ENCODE data around the gene ZCWPW1.

ZCWPW1 gene

DNA sequence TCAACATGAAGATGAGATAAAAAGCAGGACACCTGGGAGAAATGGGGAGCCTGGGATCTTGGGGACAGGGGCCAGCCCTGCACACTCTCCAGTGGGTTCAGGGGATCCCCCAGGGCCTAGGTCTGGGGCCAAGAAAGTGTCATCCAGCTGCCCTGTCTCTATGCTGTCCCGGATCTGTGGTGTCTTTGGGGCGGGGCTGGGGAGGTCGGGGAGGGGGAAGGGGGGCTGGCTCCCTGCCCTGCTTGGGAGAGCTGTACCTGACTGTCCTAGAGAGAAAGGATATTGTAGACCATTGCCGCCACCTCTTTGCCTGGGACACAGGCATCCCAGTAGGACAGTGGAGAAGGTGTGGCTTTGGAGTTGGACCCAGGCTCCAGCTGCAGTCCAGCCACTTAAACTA is 42.5 kb upstream of the ZCWPW1 start:
- H3K4me1 ChIP-seq (ENCODE audit: low read length) = peaks cover 15% of the 10 kb centered on the region
- H3K9ac ChIP-seq (ENCODE audit: low read length) = no peak overlapping the region
- H3K4me2 ChIP-seq (ENCODE audit: low read length) = no peak overlapping the region
- H4K20me1 ChIP-seq (ENCODE audit: insufficient read depth, low read length) = peaks cover 24% of the 10 kb centered on the region
- H3K27me3 ChIP-seq (ENCODE audit: low read depth, low read length) = no peaks in the 10 kb centered on the region
- H3K36me3 ChIP-seq (replicated peaks; ENCODE audit: low read depth, low read length) = peaks cover 19% of the 10 kb centered on the region
- H2AFZ ChIP-seq (ENCODE audit: low read depth, low read length) = no peak overlapping the region
- no peaks in the 10 kb centered on the region for H3K79me2 ChIP-seq (ENCODE audit: low read length)
- H3K9me3 ChIP-seq (ENCODE audit: insufficient read depth, low read length) = no peaks in the 10 kb centered on the region
- no peak overlapping the region for H3K27ac ChIP-seq (ENCODE audit: low read length)
- no peak overlapping the region for H3K4me3 ChIP-seq (ENCODE audit: low read length)
- TF ChIP-seq, protein P1, sequence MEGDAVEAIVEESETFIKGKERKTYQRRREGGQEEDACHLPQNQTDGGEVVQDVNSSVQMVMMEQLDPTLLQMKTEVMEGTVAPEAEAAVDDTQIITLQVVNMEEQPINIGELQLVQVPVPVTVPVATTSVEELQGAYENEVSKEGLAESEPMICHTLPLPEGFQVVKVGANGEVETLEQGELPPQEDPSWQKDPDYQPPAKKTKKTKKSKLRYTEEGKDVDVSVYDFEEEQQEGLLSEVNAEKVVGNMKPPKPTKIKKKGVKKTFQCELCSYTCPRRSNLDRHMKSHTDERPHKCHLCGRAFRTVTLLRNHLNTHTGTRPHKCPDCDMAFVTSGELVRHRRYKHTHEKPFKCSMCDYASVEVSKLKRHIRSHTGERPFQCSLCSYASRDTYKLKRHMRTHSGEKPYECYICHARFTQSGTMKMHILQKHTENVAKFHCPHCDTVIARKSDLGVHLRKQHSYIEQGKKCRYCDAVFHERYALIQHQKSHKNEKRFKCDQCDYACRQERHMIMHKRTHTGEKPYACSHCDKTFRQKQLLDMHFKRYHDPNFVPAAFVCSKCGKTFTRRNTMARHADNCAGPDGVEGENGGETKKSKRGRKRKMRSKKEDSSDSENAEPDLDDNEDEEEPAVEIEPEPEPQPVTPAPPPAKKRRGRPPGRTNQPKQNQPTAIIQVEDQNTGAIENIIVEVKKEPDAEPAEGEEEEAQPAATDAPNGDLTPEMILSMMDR (IDR thresholded peaks at IDR 0.05; ENCODE audit: low read depth, low read length) = no peak
- TF ChIP-seq EZH2phosphoT487 (IDR thresholded peaks at IDR 0.05; ENCODE audit: low read depth) = no peak

DNA sequence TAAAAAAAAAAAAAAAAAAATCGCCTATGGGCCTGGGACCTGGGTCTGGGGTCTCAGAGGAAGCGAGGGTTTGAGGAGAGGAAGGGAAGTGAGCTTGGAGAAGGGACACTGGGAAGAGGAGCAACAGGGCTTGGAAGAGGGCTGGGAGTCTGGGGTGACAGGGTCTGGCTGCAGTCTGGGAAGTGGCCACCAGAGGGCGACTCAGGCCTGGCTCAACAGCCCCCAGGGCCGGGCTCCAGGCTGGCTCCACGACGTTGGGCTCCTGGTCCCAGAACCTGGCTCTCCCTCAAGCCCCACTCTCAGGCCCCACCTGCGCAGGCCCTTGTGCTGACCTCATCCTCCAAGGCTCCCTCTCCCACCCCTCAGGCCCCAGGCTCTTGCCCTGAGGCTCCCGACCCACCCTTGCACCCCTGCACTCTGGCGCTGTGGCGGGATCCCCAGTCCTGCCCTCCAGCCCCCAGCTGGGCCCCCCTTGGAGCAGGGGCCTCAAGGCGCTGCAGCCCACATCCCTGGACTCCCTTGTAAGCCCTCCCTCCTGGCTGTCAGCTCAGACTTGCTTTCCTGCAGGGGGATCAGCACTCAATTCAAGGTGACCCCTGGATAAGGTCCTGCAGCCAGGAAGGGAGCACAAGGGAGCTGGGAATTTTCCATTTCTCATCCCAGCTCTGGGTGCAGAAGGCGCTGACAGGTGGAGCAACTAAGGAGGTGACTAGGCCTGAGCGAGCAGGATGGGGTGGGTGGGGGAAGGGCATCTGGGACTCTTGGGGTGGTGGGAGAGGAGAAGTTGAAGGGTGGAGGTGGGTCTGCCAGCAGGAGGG is 40.9 kb upstream of the ZCWPW1 start:
- no peaks in the 10 kb centered on the region for H3K9me3 ChIP-seq (ENCODE audit: insufficient read depth, low read length)
- no peak overlapping the region for H3K27ac ChIP-seq (ENCODE audit: low read length)
- H3K4me3 ChIP-seq (ENCODE audit: low read length) = no peak overlapping the region
- H3K36me3 ChIP-seq (replicated peaks; ENCODE audit: low read depth, low read length) = peaks cover 19% of the 10 kb centered on the region
- no peaks in the 10 kb centered on the region for H3K27me3 ChIP-seq (ENCODE audit: low read depth, low read length)
- no peak overlapping the region for H3K4me2 ChIP-seq (ENCODE audit: low read length)
- H4K20me1 ChIP-seq (ENCODE audit: insufficient read depth, low read length) = peaks cover 15% of the 10 kb centered on the region
- no peak overlapping the region for H3K9ac ChIP-seq (ENCODE audit: low read length)
- no peak overlapping the region for H2AFZ ChIP-seq (ENCODE audit: low read depth, low read length)
- TF ChIP-seq, protein P1 (IDR thresholded peaks at IDR 0.05; ENCODE audit: low read depth, low read length) = peak; percentile 86
- TF ChIP-seq EZH2phosphoT487 (IDR thresholded peaks at IDR 0.05; ENCODE audit: low read depth) = no peak
- no peaks in the 10 kb centered on the region for H3K79me2 ChIP-seq (ENCODE audit: low read length)
- peaks cover 6% of the 10 kb centered on the region for H3K4me1 ChIP-seq (ENCODE audit: low read length)

DNA sequence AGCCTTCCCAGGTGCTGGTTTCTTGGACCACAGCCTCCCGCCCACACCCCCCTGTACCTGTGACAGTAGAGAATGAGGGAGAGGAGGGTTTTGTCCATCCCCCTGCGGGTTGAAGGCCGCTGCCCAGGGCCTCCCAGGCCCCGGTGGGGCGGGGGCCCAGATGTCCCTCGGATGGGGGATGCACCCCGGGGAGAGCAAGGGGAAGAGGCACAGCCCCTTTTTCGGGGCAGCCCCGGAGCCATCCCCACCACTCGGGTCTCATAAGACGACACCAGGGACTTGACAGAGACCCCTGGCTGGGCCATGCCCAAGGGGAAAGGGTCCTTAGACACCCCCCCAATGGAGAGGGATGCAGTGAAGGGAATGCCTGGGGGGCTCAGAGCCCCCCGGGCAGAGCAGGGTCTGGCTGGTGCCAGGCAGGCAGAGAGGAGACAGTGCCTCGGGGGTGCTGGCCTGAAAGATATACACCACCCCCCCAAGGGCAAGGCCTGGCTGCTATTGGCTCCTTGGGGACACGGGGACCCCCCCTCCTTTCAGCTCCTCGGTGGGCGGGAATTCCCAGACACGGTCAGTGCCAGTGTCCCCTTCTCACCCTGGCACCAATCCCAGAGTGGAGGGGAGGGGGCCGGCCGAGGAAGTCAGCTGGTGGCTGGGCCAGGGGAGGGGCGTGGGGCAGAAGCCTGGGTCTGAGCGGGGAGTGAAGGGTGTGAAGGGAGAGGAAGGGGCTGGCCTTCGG is 39.3 kb upstream of the ZCWPW1 start:
- Histone ChIP-seq H3K79me2 (ENCODE audit: low read length) (no peaks in the 10 kb centered on the region), H3K4me3 (ENCODE audit: low read length) (no peak overlapping the region), H3K4me1 (ENCODE audit: low read length) (peaks cover under 1% of the 10 kb centered on the region; the same call in 1 of the 2 replicates), H4K20me1 (ENCODE audit: insufficient read depth, low read length) (peaks cover 9% of the 10 kb centered on the region), H3K9me3 (ENCODE audit: insufficient read depth, low read length) (no peaks in the 10 kb centered on the region), H3K36me3 (replicated peaks; ENCODE audit: low read depth, low read length) (peaks cover 11% of the 10 kb centered on the region), H3K27me3 (ENCODE audit: low read depth, low read length) (no peaks in the 10 kb centered on the region), H3K4me2 (ENCODE audit: low read length) (no peak overlapping the region), H3K9ac (ENCODE audit: low read length) (no peak overlapping the region), H3K27ac (ENCODE audit: low read length) (no peak overlapping the region), H2AFZ (ENCODE audit: low read depth, low read length) (no peak overlapping the region)
- TF ChIP-seq, protein P1 (IDR thresholded peaks at IDR 0.05; ENCODE audit: low read depth, low read length) = no peak
- TF ChIP-seq EZH2phosphoT487 (IDR thresholded peaks at IDR 0.05; ENCODE audit: low read depth) = no peak
